Measurements from ENCODE around the gene HOXB2.

The HOXB2 gene

DNA sequence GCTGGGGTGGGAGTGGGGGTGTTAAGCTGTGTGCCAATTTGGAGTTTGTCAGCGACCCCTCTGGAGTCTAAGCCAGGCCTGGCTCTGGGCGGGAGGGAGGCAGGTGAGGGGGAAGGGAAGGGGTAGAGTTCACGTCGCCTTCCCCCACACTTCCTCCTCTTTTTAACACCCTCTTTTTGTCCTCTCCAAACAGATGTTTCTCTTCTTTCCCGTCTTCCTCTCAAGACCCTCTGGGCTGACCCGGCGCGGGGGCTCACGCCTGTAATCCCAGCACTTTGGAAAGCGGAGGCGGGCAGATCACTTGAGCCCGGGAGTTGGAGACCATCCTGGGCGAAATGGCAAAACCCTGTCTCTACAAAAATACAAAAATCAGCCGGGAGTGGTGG, 17.4 kb downstream of the HOXB2 start:
- DNase-seq (ENCODE audit: insufficient read length, low spot score) (no peak), FAIRE-seq (no peak)
- TF ChIP-seq POU2F2 (IDR thresholded peaks at IDR 0.05; ENCODE audit: low read depth, low read length) = no peak
- TF ChIP-seq PAX5 (IDR thresholded peaks at IDR 0.05; ENCODE audit: insufficient read depth, low read length, severe bottlenecking) = no peak
- no peak for TF ChIP-seq SPI1 (IDR thresholded peaks at IDR 0.05; ENCODE audit: low read depth, low read length)
- TF ChIP-seq TAF1 (IDR thresholded peaks at IDR 0.05; ENCODE audit: low read depth, low read length) = no peak
- no peak for TF ChIP-seq POLR2A (IDR thresholded peaks at IDR 0.05; ENCODE audit: low read depth, low read length)
- TF ChIP-seq POLR2AphosphoS5 (IDR thresholded peaks at IDR 0.05; ENCODE audit: low read depth, low read length) = no peak

DNA sequence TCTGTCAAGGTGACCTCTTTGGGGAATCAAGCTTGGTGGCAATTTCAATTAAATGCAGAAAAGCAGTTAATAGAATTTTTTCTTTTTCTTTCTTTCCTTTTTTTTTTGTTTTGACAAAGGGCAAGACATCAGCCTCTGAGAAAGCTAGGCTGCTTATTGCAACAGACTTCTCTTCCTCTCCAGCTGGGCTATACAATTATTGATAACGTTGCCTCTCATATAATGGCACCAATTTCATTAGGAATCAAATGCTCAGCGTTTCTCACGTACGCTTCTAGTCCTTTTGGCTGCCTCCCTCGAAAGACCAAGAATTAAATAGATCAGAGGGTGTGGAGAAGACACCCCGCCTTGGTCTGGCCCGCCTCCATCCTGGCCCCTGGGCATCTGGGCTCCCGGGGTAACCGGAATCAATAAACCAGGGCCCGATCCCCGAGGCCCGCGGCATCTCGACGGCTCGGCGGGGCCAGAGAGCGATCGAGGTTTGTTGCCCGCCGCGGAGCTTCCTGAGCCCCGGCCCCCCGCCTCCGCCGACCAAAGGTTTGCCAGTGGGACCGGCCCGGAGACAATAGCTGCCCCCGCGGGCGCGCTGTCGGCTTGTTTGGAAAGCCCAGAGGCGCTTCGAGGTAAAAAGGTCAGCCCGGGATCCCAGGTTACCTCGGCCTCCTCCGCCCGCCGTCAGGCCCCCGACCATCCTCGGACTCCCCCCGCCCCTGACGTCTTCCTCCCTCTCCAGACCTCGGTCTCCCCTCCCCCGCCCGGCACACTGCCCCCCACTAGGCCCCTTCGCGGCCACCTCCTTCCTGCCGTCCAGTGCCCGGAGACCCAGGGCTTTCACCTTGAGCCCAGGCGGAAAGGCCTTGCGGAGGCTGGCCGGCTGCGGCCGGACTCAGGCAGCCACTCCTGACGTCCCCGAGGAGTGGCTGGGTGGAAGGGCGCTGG, 18.0 kb downstream of the HOXB2 start:
- no peak for TF ChIP-seq PAX5 (IDR thresholded peaks at IDR 0.05; ENCODE audit: insufficient read depth, low read length, severe bottlenecking)
- no peak for TF ChIP-seq POLR2AphosphoS5 (IDR thresholded peaks at IDR 0.05; ENCODE audit: low read depth, low read length)
- no peak for TF ChIP-seq POLR2A (IDR thresholded peaks at IDR 0.05; ENCODE audit: low read depth, low read length)
- no peak for TF ChIP-seq TAF1 (IDR thresholded peaks at IDR 0.05; ENCODE audit: low read depth, low read length)
- TF ChIP-seq POU2F2 (IDR thresholded peaks at IDR 0.05; ENCODE audit: low read depth, low read length) = no peak
- no peak for TF ChIP-seq SPI1 (IDR thresholded peaks at IDR 0.05; ENCODE audit: low read depth, low read length)
- DNase-seq (ENCODE audit: insufficient read length, low spot score) (no peak), FAIRE-seq (no peak)

DNA sequence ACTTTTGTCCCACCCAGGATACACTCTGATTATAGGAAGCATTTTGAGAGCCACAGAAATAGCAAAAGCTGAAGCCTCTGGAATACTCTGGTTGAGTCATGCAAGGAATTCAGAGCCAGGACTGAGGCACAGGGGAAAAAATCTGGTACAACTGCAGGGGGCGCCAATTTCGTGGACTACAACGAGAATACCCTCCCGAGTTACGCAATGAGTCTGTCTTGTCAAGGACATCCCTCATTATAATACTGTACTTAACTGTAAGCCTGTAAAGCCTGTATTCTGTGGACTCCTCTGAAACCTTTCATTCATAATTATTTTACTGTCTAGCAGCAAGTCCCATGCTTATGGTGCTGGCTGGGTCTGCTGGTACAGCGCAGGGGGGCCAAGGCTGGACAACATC, 21.9 kb downstream of the HOXB2 start:
- no peak for FAIRE-seq
- TF ChIP-seq PAX5 (IDR thresholded peaks at IDR 0.05; ENCODE audit: insufficient read depth, low read length, severe bottlenecking) (no peak), POLR2AphosphoS5 (IDR thresholded peaks at IDR 0.05; ENCODE audit: low read depth, low read length) (no peak), POU2F2 (IDR thresholded peaks at IDR 0.05; ENCODE audit: low read depth, low read length) (no peak), SPI1 (IDR thresholded peaks at IDR 0.05; ENCODE audit: low read depth, low read length) (no peak), TAF1 (IDR thresholded peaks at IDR 0.05; ENCODE audit: low read depth, low read length) (no peak), POLR2A (IDR thresholded peaks at IDR 0.05; ENCODE audit: low read depth, low read length) (no peak)
- DNase-seq (ENCODE audit: insufficient read length, low spot score) = no peak

DNA sequence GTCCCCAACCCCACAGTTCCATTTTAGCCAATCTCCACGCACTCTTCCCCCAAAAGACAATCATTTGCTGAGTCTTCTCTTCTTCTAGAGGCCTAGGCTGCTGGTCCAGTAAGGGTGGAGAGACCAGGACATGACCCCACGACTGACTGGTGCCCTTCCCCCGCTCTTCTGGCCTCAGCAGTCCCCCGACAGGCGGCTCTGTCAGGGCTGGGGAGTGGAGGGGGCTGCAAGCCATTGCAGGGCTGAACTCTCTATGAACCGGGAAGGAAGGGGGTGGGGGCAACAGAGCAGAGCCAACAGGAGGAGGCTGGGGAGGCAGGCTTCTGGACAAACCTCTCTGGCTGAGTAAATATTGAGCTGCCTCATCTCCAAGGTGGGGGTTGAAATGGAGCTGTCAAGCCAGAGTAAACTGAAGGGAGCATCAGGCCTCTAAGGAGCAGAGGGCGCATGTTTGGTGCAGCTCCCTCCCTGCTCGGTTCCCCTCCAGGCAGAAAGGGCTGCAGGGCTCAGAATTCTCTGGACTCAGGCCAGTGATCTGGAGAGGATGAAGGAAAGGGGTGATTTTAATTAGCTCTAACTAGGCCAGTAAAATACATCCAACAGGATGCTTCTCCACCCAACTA, 22.8 kb downstream of the HOXB2 start:
- TF ChIP-seq SPI1 (IDR thresholded peaks at IDR 0.05; ENCODE audit: low read depth, low read length) (no peak), POU2F2 (IDR thresholded peaks at IDR 0.05; ENCODE audit: low read depth, low read length) (no peak), POLR2A (IDR thresholded peaks at IDR 0.05; ENCODE audit: low read depth, low read length) (no peak), POLR2AphosphoS5 (IDR thresholded peaks at IDR 0.05; ENCODE audit: low read depth, low read length) (no peak)
- DNase-seq (ENCODE audit: insufficient read length, low spot score) = no peak
- no peak for FAIRE-seq

DNA sequence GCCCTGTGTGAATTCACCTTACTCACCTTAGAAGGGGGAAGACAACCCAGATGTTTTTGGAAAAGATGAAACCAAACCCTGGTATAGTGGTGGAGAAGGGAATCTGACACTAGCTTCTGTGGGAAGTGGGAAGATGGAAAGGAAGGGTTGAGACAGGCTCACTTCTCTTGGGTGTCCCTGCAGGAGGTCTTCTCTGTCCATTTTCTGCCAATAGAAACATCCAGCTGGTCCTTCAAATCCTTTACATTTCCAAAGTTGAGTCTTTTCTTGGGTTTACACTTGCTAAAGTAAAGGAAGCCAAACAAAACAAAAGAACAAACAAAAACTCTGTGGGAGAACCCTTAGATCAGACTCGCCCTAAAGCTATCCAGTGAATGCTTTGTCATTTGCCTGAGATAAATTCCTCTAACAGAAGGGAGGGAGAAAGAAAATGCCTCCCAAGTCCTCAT, 24.3 kb downstream of the HOXB2 start:
- TF ChIP-seq POLR2A (IDR thresholded peaks at IDR 0.05; ENCODE audit: low read depth, low read length) = no peak
- no peak for TF ChIP-seq TAF1 (IDR thresholded peaks at IDR 0.05; ENCODE audit: low read depth, low read length)
- no peak for TF ChIP-seq PAX5 (IDR thresholded peaks at IDR 0.05; ENCODE audit: insufficient read depth, low read length, severe bottlenecking)
- no peak for TF ChIP-seq POU2F2 (IDR thresholded peaks at IDR 0.05; ENCODE audit: low read depth, low read length)
- TF ChIP-seq SPI1 (IDR thresholded peaks at IDR 0.05; ENCODE audit: low read depth, low read length) = no peak
- TF ChIP-seq POLR2AphosphoS5 (IDR thresholded peaks at IDR 0.05; ENCODE audit: low read depth, low read length) = no peak
- no peak for FAIRE-seq
- no peak for DNase-seq (ENCODE audit: insufficient read length, low spot score)

DNA sequence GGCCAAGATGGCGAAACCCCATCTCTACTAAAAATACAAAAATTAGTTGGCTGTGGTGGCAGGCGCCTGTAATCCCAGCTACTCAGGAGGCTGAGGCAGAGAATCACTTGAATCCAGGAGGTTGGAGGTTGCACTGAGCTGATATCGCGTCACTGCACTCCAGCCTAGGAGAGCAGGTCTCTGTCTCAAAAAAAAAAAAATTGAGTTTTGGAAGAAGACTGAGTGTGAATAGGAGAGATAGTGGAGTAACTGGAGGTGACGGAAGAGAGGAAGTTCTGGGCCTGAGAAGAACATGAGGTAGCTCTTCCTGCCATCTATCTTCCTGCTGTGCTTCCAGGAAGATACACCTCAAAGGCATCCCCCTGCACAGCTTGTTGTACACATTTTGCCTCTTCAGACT, 25.5 kb downstream of the HOXB2 start:
- DNase-seq (ENCODE audit: insufficient read length, low spot score) (no peak), FAIRE-seq (no peak)
- no peak for TF ChIP-seq POLR2A (IDR thresholded peaks at IDR 0.05; ENCODE audit: low read depth, low read length)
- TF ChIP-seq PAX5 (IDR thresholded peaks at IDR 0.05; ENCODE audit: insufficient read depth, low read length, severe bottlenecking) = no peak
- no peak for TF ChIP-seq POU2F2 (IDR thresholded peaks at IDR 0.05; ENCODE audit: low read depth, low read length)
- no peak for TF ChIP-seq TAF1 (IDR thresholded peaks at IDR 0.05; ENCODE audit: low read depth, low read length)

DNA sequence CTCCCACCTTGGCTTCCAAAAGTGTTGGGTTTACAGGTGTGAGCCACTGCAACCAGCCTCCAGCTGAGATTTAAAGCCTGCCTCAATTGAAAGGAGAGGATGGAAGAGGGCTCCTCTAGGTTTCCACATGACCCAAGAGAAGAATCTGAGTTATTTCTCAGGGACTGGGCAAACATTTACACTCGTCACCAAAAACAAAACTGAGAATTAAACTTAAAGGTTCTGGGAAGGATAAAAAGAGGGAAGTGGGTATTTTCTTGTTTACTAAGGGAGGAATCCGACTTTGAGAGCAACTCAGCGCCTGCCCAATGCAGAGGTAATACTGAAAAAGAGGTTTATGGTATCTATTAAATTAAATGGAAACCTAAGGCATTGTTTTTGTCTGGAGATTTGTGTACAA, 27.4 kb downstream of the HOXB2 start:
- no peak for FAIRE-seq
- TF ChIP-seq TAF1 (IDR thresholded peaks at IDR 0.05; ENCODE audit: low read depth, low read length) = no peak
- peak; percentile 93 for TF ChIP-seq SPI1 (IDR thresholded peaks at IDR 0.05; ENCODE audit: low read depth, low read length)
- no peak for DNase-seq (ENCODE audit: insufficient read length, low spot score)

DNA sequence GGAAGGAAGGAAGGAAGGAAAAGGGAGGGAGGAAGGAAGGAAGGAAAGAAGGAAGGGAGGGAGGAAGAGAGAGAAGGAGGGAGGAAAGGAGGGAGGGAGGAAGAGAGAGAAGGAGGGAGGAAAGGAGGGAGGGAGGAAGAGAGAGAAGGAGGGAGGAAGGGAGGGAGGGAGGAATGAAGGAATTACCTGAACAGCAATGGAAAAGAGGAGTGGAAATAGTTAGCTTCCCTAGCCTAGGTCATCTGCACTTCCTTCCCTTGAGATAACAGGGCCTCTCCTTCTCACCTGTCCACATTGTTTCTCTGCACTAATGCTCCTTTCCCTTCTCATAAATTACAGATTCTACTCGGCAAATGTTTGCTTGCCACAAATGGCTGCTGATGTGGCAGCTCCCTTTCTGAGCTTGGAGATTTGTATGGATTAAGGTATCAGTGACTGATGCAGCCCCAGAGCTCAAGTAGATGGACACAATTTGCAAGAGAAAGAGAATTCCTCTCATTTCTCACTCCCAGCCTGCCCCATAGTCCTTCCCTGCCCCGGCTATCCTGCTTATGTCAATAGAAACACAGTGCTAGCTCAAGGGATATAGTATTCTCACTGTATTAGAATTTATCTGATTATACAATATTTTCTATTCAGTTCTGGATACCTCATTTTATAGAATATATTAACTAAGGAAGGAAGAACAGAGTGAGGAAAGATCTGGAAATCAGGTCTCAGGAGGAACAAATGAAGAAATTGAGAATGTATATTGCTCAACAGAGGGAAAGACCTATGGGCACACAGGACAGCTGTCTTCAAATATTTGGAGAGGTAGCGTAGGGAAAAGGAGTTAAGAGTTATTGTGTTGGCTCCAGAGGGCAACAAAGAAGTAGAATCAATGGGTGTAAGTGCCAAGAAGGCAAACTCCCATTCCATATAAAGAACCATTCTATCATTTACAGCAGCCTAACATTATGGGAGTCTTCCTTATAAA, 28.7 kb downstream of the HOXB2 start:
- no peak for FAIRE-seq
- TF ChIP-seq POLR2AphosphoS5 (IDR thresholded peaks at IDR 0.05; ENCODE audit: low read depth, low read length) (no peak), POLR2A (IDR thresholded peaks at IDR 0.05; ENCODE audit: low read depth, low read length) (no peak), POU2F2 (IDR thresholded peaks at IDR 0.05; ENCODE audit: low read depth, low read length) (no peak), TAF1 (IDR thresholded peaks at IDR 0.05; ENCODE audit: low read depth, low read length) (no peak), SPI1 (IDR thresholded peaks at IDR 0.05; ENCODE audit: low read depth, low read length) (no peak), PAX5 (IDR thresholded peaks at IDR 0.05; ENCODE audit: insufficient read depth, low read length, severe bottlenecking) (no peak)
- no peak for DNase-seq (ENCODE audit: insufficient read length, low spot score)

DNA sequence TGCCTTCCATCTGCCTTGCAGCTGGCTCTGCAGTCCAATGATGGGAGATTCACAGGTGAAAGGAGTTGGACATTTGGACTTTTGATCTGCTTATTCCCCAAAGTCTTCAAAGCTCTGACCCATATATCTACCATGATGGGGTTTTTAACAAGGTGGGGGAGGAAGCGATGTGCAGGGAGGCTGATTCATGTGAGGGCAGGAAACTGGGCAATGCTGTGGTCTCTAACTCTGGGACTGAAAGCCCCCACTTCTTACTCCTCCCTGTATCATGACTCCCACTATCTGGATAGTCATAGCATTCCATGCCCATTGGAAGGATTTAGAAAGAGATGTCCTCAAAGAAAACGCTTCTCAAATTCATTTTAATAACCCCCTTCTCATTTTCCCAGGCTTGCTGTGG, 30.4 kb downstream of the HOXB2 start:
- TF ChIP-seq SPI1 (IDR thresholded peaks at IDR 0.05; ENCODE audit: low read depth, low read length) (no peak), TAF1 (IDR thresholded peaks at IDR 0.05; ENCODE audit: low read depth, low read length) (no peak), POU2F2 (IDR thresholded peaks at IDR 0.05; ENCODE audit: low read depth, low read length) (no peak; the same call in 1 of the 2 replicates), POLR2AphosphoS5 (IDR thresholded peaks at IDR 0.05; ENCODE audit: low read depth, low read length) (no peak), POLR2A (IDR thresholded peaks at IDR 0.05; ENCODE audit: low read depth, low read length) (no peak), PAX5 (IDR thresholded peaks at IDR 0.05; ENCODE audit: insufficient read depth, low read length, severe bottlenecking) (no peak)
- FAIRE-seq (no peak), DNase-seq (ENCODE audit: insufficient read length, low spot score) (no peak)
